ENCODE measurements around the gene HDAC4.

DNA sequence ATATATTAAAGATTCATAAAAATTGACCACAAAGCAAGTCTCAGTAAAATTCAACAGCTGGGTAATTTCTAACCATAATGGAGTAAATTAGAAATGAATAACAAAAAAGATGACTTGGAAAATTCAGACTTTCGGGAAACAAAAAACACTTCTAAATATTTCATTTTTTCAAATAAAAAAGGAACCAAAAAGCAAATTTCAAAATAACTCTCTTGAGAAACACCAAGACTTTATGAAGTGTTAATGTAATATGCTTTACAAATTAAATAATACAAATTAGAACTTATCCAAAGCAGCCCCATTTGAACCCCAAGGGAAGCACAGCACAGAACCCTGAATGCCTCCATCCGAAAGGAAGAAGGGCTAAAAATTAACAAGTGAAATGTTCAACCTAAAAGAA is 175.9 kb downstream of the HDAC4 start:
- TF ChIP-seq, protein P1, sequence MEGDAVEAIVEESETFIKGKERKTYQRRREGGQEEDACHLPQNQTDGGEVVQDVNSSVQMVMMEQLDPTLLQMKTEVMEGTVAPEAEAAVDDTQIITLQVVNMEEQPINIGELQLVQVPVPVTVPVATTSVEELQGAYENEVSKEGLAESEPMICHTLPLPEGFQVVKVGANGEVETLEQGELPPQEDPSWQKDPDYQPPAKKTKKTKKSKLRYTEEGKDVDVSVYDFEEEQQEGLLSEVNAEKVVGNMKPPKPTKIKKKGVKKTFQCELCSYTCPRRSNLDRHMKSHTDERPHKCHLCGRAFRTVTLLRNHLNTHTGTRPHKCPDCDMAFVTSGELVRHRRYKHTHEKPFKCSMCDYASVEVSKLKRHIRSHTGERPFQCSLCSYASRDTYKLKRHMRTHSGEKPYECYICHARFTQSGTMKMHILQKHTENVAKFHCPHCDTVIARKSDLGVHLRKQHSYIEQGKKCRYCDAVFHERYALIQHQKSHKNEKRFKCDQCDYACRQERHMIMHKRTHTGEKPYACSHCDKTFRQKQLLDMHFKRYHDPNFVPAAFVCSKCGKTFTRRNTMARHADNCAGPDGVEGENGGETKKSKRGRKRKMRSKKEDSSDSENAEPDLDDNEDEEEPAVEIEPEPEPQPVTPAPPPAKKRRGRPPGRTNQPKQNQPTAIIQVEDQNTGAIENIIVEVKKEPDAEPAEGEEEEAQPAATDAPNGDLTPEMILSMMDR (IDR thresholded peaks at IDR 0.05; ENCODE audit: low read length) = no peak
- TF ChIP-seq EZH2 (optimal IDR thresholded peaks at IDR 0.05; ENCODE audit: low read depth, low read length) = no peak
- TF ChIP-seq EZH2phosphoT487 (IDR thresholded peaks at IDR 0.05; ENCODE audit: low read length) = no peak
